ENCODE data around the gene APOF.

DNA sequence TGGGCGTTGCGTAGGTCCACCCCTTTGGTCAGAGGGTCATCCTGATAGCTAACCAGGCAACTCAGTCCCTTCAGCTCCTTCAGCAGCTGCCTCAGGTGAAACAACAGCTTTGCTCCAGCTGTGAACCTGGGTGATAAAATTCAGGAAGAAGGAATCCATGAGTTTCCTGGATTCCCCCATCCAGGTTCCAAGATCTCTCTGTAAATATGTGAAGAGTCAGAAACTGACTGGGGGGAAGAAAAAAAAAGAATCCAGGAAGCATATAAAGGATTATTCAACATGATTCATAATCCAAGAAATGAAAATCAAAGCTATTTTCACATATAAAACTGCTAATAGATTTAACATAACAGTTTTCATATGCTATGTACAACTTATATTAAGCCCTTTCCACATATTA is 11.3 kb downstream of the APOF start:
- TF ChIP-seq EZH2 (IDR thresholded peaks at IDR 0.05; ENCODE audit: insufficient read depth, poor library complexity, severe bottlenecking) (no peak), EZH2phosphoT487 (IDR thresholded peaks at IDR 0.05; ENCODE audit: insufficient read depth, low read depth) (no peak)

Measured in GM23248 (cell line).